Endometrium (tissue), 2 donors: ENCODE results near the gene PTPRK.
"Not testable (repeated sequence)": the region's sequence is repeated elsewhere in the genome, so short reads cannot be mapped to it uniquely, and the experiment has no call there.

Experiments
- FAIRE-seq: peaks from 2 replicates; lab custom pipeline; 2012; peaks lifted over from hg19 to GRCh38; lab: Jason Lieb, UNC
- donor health status: control.
- donor health status: control.

PTPRK gene

DNA sequence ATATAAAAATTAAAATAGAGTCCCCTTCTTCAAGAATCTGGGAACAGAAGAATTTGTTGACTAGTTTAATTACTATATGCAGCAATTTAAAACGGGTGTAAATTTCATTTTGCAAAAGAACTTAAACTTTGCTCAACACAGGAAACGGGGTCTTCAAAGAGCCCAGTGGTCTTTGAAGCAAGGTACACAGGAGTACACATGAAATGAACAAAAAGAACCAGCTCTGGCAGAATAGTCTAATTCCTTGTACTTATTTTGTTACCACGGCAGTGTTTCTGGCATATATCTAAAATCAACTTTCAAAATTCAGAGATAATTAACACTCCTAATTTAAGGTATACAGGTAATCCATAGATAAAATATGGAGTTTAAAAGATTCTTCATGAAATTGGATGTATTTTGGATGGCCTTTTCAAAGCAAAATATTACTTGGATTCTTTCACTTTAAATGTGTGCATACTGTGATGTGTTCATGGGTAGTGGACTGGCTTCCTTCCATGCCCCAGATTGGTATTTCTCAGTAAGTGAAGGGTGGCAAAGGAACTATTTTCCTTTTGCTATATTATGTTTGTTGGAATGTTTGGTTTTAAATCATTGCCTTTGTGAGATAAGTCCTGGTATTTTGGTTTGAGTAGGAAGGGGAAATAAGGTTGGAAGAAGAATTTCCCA is 522.8 kb downstream of the PTPRK start:
- no peak for FAIRE-seq

DNA sequence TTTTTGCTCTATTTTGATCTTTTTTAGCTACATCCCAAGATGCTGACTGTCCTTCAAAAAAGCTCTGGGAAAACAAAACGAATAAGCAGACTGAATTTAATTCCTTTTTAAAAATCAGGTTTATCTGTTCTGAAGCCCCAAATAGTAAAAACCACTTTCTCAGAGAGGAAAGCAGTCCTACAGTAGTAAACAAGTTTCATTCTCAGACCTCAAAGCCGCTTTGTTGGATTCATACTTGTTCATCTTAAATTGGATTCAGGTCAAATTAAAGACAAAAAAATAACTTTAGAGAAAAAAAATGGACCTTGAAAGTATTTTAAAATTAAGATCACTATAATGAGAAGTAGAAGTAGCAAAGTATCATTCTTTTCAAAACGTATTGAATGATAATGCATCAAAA is 523.5 kb downstream of the PTPRK start:
- no peak for FAIRE-seq

DNA sequence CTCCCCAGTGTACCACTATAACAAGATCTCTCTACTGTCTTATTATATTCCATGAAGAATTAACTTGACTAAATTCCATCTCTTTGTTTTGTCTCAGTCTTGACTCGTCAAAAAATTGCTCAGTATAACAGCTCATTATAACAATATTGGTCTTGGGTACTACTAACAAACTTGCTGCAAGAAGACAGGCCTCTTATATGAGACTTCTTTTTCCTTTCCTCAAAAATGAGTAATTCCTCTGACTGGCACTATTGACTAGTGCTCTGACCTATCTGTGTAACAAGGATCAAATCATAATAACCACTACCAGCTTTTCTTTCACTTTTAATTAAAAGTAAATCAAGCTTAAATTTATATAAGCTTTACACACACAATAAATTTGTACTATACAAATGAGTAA is 528.3 kb downstream of the PTPRK start:
- no peak for FAIRE-seq

DNA sequence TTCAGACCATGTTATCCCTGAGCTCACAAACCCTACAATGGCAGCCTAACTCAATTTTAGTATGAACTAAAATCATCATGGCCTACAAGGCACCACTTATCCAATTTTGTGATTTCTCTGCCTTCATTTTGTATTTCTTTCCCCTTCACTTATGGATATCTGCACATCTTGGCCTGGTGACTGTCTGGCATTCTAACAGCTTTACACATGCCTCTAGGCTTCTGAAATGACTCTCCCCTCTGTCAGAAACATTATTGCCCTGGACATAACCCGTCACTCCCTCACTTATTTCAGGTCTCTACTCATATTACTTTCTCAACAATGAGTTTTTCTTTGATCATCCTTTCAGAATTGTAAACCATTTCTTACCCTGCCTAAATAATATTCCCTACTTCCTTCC is 530.3 kb downstream of the PTPRK start:
- no peak for FAIRE-seq

DNA sequence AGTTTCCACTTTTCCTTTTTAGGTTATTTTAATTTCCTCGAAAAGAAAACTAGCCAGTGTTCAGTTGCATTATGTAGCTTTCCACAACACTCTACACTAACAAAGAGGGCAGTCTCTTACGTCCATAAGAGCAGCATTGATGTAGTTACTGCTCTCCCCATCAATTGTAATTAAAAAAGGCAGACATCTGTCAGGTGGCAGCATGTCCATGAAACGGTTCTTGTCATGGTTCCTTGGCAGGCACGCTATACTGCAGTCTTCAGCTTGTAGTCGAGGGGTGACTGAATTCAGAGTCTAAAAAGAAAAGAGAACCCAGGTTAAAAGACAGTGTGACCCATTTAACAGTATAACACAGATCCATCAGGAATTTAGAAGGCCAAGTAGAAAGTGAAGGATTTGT is 539.4 kb downstream of the PTPRK start:
- no peak for FAIRE-seq

DNA sequence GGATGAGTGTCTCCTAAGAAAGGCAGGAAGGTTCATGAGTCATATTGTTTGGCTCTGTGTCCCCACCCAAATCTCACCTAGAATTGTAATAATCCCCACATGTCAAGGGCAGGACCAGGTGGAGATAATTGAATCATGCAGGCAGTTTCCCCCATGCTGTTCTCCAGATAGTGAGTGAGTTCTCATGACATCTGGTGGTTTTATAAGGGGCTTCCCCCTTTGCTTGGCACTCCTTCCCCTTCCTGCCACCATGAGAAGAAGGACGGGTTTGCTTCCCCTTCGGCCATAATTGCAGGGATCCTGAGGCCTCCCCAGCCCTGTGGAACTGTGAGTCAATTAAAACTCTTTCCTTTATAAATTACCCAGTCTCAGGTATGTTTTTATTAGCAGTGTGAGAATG is 542.2 kb downstream of the PTPRK start:
- not testable (repeated sequence) for FAIRE-seq

DNA sequence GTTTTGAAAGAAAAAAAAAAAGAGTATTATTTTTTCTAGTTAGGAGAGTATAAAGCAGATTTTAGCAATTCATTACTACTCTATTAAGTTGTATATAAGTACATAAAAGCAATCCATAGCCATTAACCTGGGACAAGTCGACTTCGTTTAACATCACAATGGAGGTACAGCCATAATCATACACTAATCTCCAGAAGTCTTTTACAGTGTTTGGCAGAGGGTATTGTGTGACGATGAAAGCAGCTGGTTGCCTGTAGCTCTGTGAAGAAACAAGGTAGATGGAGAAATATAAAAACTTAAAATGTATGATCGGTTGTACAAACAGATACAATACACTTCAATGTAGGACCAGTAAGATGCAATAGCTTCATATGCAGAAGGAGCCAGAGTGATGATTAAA is 543.6 kb downstream of the PTPRK start:
- FAIRE-seq = no peak

DNA sequence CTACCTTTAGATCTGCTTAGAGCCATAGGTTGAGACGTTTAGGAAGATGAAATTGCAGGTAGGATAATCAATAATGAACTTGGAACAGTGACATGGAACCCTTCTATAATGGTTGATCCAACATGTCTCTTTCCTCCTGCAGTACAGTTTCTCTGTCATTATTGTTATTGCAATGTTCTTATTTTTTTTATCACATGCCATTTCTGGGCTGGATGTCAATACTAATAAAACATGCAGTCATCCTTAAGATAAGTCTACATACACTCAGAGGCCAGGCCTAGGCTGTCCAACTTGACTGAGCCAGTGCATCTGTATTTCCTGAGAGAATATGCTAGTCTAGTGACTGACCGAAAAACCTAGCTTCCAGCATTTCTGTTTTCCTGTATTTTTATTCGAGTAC is 544.3 kb downstream of the PTPRK start:
- FAIRE-seq = no peak

DNA sequence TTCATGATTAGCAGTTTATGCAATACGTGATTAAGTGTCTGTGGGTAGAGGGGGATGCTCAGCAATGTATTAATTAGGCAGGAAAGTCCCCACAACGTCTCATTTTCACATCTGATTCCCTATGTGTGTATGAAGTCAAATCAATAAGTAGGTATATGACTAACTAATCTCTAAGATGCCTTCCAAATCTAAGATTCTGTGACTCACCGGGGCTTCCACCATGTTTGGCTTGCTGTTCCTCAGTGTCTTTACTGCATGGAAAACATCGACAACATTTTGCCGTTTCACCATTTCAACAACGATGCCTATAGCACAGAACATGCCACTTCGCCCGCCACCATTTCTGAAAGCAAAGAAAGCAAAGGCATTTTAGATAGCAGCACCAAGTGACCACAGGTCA is 547.6 kb downstream of the PTPRK start:
- FAIRE-seq = no peak

DNA sequence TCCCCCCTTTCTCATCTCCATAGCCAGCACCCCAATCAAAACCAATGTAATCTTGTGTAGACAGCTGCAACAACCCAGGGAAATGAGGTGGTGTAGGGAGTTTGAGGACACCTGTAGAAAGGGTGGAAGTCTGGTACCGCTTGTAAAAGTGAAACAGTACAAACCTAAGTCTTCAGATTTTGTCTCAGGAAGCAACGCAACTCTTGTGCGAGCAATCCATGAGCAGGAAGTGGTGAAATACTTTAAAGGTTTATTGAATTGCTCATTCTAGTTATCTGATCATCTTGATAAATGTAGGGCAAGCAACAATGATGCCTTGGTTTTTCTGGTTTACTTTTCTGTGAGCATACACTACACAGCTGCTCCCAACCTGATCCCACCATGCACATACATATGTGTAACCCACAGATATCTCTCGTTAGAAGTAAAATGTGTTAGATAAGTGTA is 548.4 kb downstream of the PTPRK start:
- FAIRE-seq = no peak

DNA sequence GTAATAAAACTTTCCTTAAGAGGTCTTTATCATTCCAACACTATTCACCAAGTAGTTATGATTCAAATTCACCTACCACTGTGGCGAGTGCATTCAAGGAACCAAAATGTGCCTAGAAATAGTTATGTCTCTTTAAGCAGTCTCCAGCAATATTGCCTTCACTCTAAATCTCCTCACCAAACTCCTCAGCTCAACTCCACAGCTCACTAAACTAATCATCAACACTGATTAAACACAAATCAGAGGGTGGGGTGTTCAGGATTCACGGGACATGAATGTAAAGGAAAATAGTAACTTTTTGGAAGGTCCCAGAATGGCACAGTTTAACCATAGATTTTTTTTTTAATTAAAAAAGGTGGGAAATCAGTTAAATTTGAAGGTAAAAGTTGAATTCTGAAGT is 549.0 kb downstream of the PTPRK start:
- FAIRE-seq = no peak

DNA sequence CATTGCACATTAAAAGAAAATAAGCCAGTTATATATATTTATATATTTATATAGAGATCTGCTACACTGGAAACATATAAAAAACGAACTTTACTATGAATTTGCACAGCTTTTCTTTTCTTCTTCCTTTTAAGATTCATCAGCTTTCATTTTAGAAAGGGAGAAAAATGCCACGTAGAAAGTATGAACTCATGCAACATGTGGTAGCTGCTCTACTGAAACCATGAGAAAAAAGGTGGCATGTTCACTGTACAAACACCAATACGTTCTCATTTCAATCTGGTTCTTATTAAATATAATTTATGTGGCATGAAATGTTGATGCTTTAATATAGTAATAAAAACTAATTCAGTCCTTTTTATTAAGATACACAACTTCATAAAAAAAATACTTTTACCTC is 550.7 kb downstream of the PTPRK start:
- no peak for FAIRE-seq

DNA sequence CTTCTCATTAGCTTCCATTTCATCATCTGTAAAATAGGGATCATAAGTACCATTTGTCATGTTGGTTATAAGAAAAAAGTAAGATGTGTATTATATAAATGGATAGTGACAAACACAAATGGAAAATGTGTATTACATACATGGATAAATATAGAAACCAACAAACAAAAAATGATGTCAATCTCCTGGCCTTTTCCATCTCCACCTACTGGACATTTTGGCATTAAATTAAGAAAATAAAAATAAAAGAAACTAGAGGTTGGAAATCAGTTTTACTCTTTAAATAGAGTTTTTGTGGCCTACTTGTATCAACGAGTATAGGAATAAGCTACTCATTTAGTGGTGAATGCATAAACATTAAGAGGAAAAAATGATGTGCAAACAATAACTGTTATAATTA is 552.0 kb downstream of the PTPRK start:
- FAIRE-seq = no peak

DNA sequence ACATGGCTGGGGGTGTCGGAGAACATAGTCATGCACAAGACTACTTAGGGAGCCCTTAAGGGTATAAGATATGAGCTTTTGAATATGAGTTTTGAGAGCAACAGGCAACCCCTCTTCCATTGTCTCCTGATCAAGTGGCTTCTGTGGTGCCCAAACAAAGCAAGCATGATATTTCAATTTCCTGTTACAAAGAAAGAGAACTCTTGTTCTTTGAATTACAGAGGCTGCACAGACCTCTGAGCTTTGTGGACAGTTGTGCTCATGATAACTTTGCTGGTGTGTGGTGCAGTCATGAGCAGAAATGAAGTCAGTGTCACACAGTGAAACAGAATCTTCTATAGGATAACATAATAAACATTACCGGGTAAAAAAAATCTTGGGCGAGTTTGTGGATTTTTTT is 552.7 kb downstream of the PTPRK start:
- FAIRE-seq = no peak

DNA sequence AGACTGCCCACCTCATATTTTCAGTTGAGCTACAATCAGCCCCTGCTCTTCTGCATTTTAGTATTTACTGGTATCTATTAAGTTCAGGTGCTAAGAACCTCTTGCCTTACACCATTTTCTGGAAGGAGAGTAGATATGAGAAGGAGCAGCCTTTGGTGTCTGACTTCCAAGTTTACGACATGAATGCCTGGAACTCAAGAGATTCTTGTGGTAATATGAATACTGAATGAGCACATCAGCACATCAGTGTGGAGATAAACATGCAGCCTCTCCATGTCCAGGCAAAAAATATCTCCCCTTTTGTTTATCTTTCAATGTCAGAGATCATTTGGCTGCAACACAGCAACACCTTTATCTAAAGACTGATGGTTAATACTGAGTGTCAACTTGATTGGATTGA is 553.8 kb downstream of the PTPRK start:
- FAIRE-seq = no peak

DNA sequence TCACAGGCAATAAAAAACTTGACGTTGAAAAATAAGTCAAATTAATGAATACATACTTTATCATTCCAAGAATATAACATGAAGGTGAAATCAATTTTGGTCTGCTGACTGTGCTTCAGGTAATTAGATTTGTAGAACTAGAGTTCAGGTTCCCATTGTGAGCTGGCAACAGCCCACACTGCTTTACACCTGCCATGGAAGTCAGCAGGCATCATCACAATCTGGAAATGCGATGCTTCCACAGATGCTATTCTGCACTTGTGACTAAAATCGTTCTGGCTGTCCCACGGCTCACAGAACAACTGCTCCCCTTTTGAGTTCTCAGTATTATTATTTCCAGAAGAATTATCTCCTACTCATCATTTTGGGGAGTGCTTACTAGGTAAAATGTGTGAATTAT is 556.9 kb downstream of the PTPRK start:
- FAIRE-seq = no peak

DNA sequence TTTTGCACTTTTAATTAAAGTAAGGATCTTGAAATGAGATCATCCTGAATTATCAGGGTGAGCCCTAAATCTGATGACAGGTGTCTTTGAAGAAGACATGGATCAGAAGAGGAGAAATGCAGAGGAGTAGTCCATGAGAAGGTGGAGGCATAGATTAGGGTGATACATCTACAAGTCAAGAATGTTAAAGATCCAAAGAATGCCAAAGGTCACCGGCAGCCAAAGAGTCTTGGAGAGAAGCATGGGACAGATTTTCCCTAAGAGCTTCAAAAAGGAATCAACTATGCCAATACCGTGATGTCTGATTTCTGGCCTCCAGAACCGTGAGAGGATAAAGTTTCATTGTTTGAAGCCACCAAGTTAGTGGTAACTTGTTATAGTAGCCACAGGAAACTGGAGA is 560.5 kb downstream of the PTPRK start:
- FAIRE-seq = no peak

DNA sequence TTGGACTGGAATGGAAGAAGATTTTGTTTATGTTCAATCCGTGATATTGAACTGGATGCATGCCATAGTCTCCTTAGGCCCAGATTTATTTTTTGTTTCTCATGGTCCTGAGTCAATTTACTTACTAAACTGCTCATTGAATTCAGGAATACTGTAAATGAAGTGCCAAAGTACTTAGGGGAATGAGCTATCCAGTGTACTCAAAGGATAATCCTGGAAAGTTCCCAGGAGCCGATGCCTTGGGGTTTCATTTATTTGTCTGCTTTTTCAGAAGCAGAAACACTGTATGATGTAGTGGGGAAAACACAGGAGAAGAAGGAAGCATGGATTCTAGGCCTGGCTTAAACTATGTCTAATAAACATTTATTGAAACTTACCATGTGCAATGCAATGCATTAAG is 563.4 kb downstream of the PTPRK start:
- FAIRE-seq = no peak

DNA sequence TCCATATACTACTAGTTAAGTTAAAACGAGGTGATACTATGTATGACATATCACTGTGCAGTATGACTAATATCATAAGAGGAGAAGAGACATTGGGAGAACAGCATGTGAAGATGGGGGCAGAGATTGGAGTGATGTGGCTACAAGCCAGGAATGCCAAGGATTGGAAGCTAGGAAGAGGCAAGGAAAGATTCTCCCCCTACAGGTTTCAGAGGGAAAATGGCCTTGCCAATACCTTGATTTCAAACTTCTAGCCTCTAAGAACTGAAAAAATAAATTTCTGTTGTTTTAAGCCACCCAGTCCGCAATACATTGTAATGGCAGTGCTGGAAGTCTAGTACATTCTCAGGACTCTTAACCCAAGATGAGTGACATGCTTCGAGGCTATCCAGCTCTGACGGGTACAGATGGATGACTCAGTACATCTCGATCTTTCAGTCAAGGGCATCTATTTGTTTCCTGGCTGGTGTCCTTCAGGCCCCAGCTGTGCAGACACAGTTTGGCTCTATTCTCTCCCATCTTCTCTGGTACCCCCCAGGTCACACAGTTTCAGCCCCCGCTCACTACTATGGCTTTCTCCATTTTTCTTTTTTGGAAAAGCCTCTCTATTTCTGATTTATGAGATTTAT is 564.0 kb downstream of the PTPRK start:
- FAIRE-seq = no peak

DNA sequence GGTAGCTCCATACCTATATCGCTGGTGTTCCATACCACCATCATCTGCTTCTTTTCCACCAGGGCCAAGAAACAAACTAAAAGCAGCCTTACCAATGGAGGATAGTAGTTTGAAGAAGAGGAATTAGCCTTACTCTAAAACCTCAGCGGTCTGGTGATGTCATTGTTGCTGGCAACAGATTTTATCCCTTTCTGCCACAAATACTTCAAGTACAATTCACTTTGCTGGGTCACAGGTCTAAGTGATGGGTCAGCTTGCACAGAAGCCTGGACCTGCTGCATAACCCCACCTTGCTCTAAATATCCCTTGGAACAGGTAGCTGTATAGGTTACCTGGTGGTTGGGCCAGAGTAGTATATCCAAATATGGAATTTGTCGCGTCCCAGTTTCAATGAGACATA is 566.3 kb downstream of the PTPRK start:
- no peak for FAIRE-seq

DNA sequence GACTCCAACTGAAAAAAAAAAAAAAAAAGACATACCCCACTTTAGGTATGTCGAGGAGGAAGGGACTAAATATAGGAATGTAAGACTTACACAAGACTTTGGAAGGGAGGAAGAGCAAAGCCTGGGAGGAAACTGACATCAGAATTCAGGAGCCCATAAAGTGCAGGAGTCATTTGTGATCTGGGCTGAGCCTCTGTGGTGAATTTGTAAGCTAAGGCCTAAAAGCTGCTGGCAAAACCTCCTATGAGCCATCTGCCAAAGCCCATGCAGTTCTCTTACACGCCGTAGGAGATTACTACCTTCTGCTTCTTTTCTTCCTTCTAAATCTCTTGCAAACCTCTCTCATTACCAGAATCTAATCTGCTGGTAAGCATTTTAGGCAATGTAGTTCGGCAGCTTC is 567.6 kb downstream of the PTPRK start:
- FAIRE-seq = no peak

DNA sequence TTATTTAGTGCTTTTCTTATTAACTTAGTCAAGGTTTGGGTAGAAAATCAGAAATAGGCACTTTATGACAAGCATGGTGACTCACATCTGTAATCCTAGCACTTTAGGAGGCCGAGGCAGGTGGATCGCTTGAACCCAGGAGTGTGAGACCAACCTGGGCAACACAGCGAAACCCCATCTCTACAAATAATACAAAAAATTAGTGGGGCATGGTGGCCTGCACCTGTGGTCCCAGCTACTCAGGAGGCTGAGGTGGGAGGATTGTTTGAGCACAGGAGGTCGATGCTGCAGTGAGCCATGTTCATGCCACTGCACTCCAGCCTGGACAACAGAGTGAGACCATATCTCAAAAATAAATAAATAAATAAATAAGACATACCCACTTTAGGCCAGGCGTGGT is 568.2 kb downstream of the PTPRK start:
- FAIRE-seq = no peak

DNA sequence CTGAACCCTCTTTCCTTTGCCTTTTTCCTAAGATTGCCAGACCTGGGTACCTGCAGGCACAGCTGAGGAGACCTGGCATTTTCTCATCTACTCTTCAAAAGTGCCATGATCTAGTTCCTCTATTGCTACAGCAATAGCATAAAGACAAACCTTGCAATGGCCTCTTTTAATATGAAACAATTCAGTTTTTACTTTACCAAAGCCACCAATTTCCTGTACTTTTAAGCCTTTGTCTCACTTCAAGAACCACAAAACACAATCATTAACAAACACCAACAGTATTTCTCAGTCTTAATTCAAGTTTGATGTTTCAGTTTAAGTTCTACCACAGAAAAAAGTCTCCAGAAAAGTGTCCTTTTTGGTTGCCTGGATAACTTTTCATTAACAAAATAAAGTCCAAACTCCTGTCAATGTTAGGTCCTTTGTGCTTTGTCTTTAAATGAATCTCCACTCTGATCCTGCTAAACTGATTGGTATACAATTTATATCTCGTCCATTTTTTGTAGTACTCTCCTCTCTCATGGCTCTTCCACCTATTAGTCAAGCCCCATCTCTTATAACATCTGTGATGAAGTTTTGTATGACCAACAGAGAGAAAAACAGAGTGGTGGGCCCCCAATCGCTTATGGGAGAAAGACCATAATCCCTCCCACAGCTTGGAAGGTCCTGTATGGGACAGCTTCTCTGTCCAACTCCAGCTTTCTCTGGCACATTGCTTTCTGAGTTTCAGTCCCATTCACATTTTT is 569.1 kb downstream of the PTPRK start:
- no peak for FAIRE-seq
